NT2/D1 (cell line): ENCODE data around the gene ECM1.

Experiments used
- SUZ12 ChIP-seq: IDR thresholded peaks from 2 replicates; pipeline ENCODE4 v1.6.1; 2011; ENCODE audit not compliant: insufficient read length, insufficient read depth; ENCODE audit errors: extremely low read depth
- YY1 ChIP-seq: IDR thresholded peaks from 2 replicates; pipeline ENCODE4 v1.6.1; 2011; ENCODE audit not compliant: insufficient read length, insufficient read depth
- ZNF274 ChIP-seq: IDR thresholded peaks from 2 replicates; pipeline ENCODE4 v1.6.1; 2011; ENCODE audit warnings: mild to moderate bottlenecking, low read depth, low read length

DNA sequence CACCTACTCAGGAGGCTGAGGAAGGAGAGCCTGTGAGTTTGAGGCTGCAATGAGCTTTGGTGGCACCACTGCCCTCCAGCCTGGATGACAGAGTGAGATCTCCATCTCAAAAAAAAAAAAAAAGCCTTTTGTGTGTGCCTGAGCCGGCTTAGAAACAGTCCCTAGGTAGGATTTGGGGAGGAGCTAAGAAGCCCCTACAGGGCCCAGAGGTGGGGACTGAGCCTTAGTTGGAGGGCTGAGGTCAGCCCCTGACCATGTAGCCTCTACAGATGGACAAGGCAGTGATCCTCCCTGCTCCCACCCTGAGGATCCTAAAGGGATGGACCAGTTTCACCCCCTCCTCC is 43.8 kb downstream of the ECM1 start:
- TF ChIP-seq ZNF274 = no peak
- no peak for TF ChIP-seq YY1
- no peak for TF ChIP-seq SUZ12
